ENCODE measurements around the gene PRKAR2B.

- TF ChIP-seq, protein P1, sequence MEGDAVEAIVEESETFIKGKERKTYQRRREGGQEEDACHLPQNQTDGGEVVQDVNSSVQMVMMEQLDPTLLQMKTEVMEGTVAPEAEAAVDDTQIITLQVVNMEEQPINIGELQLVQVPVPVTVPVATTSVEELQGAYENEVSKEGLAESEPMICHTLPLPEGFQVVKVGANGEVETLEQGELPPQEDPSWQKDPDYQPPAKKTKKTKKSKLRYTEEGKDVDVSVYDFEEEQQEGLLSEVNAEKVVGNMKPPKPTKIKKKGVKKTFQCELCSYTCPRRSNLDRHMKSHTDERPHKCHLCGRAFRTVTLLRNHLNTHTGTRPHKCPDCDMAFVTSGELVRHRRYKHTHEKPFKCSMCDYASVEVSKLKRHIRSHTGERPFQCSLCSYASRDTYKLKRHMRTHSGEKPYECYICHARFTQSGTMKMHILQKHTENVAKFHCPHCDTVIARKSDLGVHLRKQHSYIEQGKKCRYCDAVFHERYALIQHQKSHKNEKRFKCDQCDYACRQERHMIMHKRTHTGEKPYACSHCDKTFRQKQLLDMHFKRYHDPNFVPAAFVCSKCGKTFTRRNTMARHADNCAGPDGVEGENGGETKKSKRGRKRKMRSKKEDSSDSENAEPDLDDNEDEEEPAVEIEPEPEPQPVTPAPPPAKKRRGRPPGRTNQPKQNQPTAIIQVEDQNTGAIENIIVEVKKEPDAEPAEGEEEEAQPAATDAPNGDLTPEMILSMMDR (IDR thresholded peaks at IDR 0.05): no peak
- TF ChIP-seq POLR2A (IDR thresholded peaks at IDR 0.05): no peak
These were observed 73.8 kb downstream of the PRKAR2B start for GRCh38 chr7:107118109-107118900.
